K562 (cell line): ENCODE measurements around the gene IRGQ. TPM values are rescaled to one million over a fixed set of nuclear protein-coding genes. Genes with fewer than 3 reads are reported as not detected.

ENCODE experiments used
- ARHGAP35 ChIP-seq: fragments of 450-650 bp; IDR thresholded peaks from 2 replicates; pipeline ENCODE4 v1.6.1; 2018; ENCODE audit not compliant: partially characterized antibody
- ARID1B ChIP-seq: fragments of 450-650 bp; IDR thresholded peaks from 2 replicates; pipeline ENCODE4 v1.6.1; 2016; ENCODE audit warnings: antibody characterized with exemption, mild to moderate bottlenecking, inconsistent platforms
- BHLHE40 ChIP-seq: IDR thresholded peaks from 2 replicates; pipeline ENCODE4 v1.6.1; 2011; ENCODE audit warnings: low read length, improper control_type of control experiment
- ERF ChIP-seq: fragments of 450-650 bp; formaldehyde crosslinking; IDR thresholded peaks from 2 replicates; pipeline ENCODE4 v1.4.0; 2020; ENCODE audit warnings: mild to moderate bottlenecking, mixed read lengths
- FOXM1 ChIP-seq, 2 experiments: fragments of 450-650 bp in 1 of 2; sonication (generic) in 1 of 2; formaldehyde crosslinking in 1 of 2; IDR thresholded peaks; 2 replicates each; pipeline versions ENCODE4 v1.6.1 to v1.9.0; 2017 to 2022; ENCODE audit warnings: low read depth in 2 of 2, mild to moderate bottlenecking in 2 of 2, missing genetic modification reagents in 1 of 2, moderate library complexity in 1 of 2
- FOXO4 ChIP-seq: fragments of 450-650 bp; formaldehyde crosslinking; IDR thresholded peaks from 2 replicates; pipeline ENCODE4 v1.4.0; 2020; ENCODE audit warnings: mild to moderate bottlenecking, moderate library complexity
- HMG20B ChIP-seq: fragments of 250-450 bp; sonication (Bioruptor Pico); IDR thresholded peaks from 2 replicates; pipeline ENCODE4 v1.5.0; 2021; ENCODE audit warnings: mild to moderate bottlenecking
- ILF3 ChIP-seq: fragments of 450-650 bp; IDR thresholded peaks from 2 replicates; pipeline ENCODE4 v1.6.1; 2018; ENCODE audit warnings: antibody characterized with exemption, mild to moderate bottlenecking, moderate library complexity, borderline replicate concordance
- JUNB ChIP-seq: fragments of 450-650 bp; formaldehyde crosslinking; conservative IDR thresholded peaks from 2 replicates; pipeline ENCODE4 v1.4.0; 2020; ENCODE audit warnings: mild to moderate bottlenecking
- KHSRP ChIP-seq: fragments of 450-650 bp; IDR thresholded peaks from 2 replicates; pipeline ENCODE4 v1.6.1; 2017
- KLF16 ChIP-seq: IDR thresholded peaks from 2 replicates; pipeline ENCODE4 v1.6.1; 2016; ENCODE audit warnings: antibody characterized with exemption
- LARP7 ChIP-seq: fragments of 450-650 bp; IDR thresholded peaks from 2 replicates; pipeline ENCODE4 v1.6.1; 2016
- LEF1 ChIP-seq: fragments of 450-650 bp; IDR thresholded peaks from 2 replicates; pipeline ENCODE4 v1.6.1; 2016; ENCODE audit warnings: mild to moderate bottlenecking
- NFIC ChIP-seq: fragments of 450-650 bp; IDR thresholded peaks from 2 replicates; pipeline ENCODE4 v1.6.1; 2017; ENCODE audit warnings: mild to moderate bottlenecking, inconsistent platforms
- PTTG1 ChIP-seq: fragments of 450-650 bp; IDR thresholded peaks from 2 replicates; pipeline ENCODE4 v1.6.1; 2016; ENCODE audit warnings: low read depth, mild to moderate bottlenecking, missing genetic modification characterization, missing compliant biosample characterization
- RBM22 ChIP-seq: fragments of 200-400 bp; formaldehyde crosslinking; IDR thresholded peaks from 2 replicates; pipeline ENCODE4 v1.6.1; 2018; ENCODE audit warnings: low read length, low read depth; ENCODE audit not compliant: poor library complexity, severe bottlenecking
- SIN3B ChIP-seq: fragments of 450-650 bp; IDR thresholded peaks from 2 replicates; pipeline ENCODE4 v1.6.1; 2017; ENCODE audit warnings: low read depth, mild to moderate bottlenecking, moderate library complexity
- SNIP1 ChIP-seq: fragments of 450-650 bp; IDR thresholded peaks from 2 replicates; pipeline ENCODE4 v1.7.1; 2017; ENCODE audit warnings: low read depth, mild to moderate bottlenecking
- TCF15 ChIP-seq: fragments of 250-450 bp; sonication (Bioruptor Pico); IDR thresholded peaks from 2 replicates; pipeline ENCODE4 v1.8.0; 2022; ENCODE audit warnings: moderate library complexity, mild to moderate bottlenecking, inconsistent platforms
- TRIM25 ChIP-seq: fragments of 450-650 bp; IDR thresholded peaks from 2 replicates; pipeline ENCODE4 v1.7.0; 2016; ENCODE audit warnings: borderline replicate concordance
- VEZF1 ChIP-seq: fragments of 200-800 bp; sonication (Bioruptor generic); IDR thresholded peaks from 2 replicates; pipeline ENCODE4 v1.6.1; 2017; ENCODE audit warnings: missing genetic modification characterization, missing compliant biosample characterization
- ZC3H4 ChIP-seq: sonication (generic); formaldehyde crosslinking; IDR thresholded peaks from 2 replicates; pipeline ENCODE4 v1.9.0; 2021; ENCODE audit warnings: missing genetic modification reagents, borderline replicate concordance
- ZNF12 ChIP-seq: sonication (generic); formaldehyde crosslinking; IDR thresholded peaks from 2 replicates; pipeline ENCODE4 v1.4.0; 2020; ENCODE audit warnings: mild to moderate bottlenecking, missing genetic modification reagents
- ZNF239 ChIP-seq: fragments of 250-450 bp; sonication (Bioruptor Pico); IDR thresholded peaks from 2 replicates; pipeline ENCODE4 v1.4.0; 2020; ENCODE audit warnings: mild to moderate bottlenecking
- ZNF695 ChIP-seq: fragments of 450-650 bp; formaldehyde crosslinking; IDR thresholded peaks from 2 replicates; pipeline ENCODE4 v1.4.0; 2020; ENCODE audit warnings: mild to moderate bottlenecking, moderate library complexity
- polyA plus RNA-seq, 8 experiments: library from polyadenylated mRNA; depleted of rRNA in 4 of 8; stranded (reverse) in 5 of 8; unstranded in 3 of 8; fragments of >200 nt; fragmentation: Nextera tagmentation in 2 of 8; fragmentation: Illumina TruSeq in 1 of 8; extraction: Ambion mirVana in 2 of 8; extraction: Trizol in 1 of 8; gene quantifications; 2 replicates each; pipeline versions ENCODE4 v1.2.1 to v1.2.3, GENCODE V29; 2011 to 2014; ENCODE audit warnings: inconsistent platforms in 1 of 8, missing spikeins in 1 of 8
- total RNA-seq, 7 experiments: library from RNA; depleted of rRNA in 6 of 7; stranded (reverse); fragments of >200 nt in 6 of 7; fragmentation: Illumina TruSeq in 2 of 7; extraction: Trizol in 2 of 7; gene quantifications; 2 replicates each; pipeline versions ENCODE4 v1.2.1 to v1.2.3, GENCODE V29; 2011 to 2021; ENCODE audit warnings: low replicate concordance in 1 of 7

The IRGQ gene
- total and polyA plus RNA-seq, 9 of the 15 experiments (the other 6 are each of a cell fraction or from before 2014, with no cell fraction given): 3.5 to 19.2 (median 7.9) TPM

GRCh38 chr19:43575156-43575950 lies 20.6 kb downstream of the IRGQ start, which contains the start of the genes PINLYP and XRCC1 (continued):
- peak; percentile 94 for TF ChIP-seq VEZF1 (CRISPR knock-in tag)
- peak; percentile 77 for TF ChIP-seq SIN3B
- no peak for TF ChIP-seq KHSRP
- TF ChIP-seq ZC3H4 (CRISPR knock-in tag): no peak
- TF ChIP-seq LEF1: no peak
- TF ChIP-seq SNIP1: no peak
- TF ChIP-seq TCF15: peak; percentile 48; the same call in 1 of the 2 replicates
- TF ChIP-seq NFIC: no peak
- TF ChIP-seq ILF3: no peak
- no peak for TF ChIP-seq LARP7
- TF ChIP-seq FOXM1 (IDR thresholded peaks at IDR 0.05; ENCODE audit: low read depth): no peak
- no peak for TF ChIP-seq FOXM1 (CRISPR knock-in tag; IDR thresholded peaks at IDR 0.05; ENCODE audit: low read depth)
- no peak for TF ChIP-seq HMG20B (CRISPR knock-in tag)
- no peak for TF ChIP-seq KLF16
- TF ChIP-seq RBM22: no peak
- TF ChIP-seq ZNF695 (CRISPR knock-in tag): no peak
- TF ChIP-seq ZNF12 (CRISPR knock-in tag): no peak
- no peak for TF ChIP-seq FOXO4 (CRISPR knock-in tag)
- TF ChIP-seq TRIM25: no peak
- no peak for TF ChIP-seq BHLHE40
- TF ChIP-seq ARHGAP35: no peak
- no peak for TF ChIP-seq JUNB (CRISPR knock-in tag)
- no peak for TF ChIP-seq ERF
- TF ChIP-seq ARID1B: no peak
- TF ChIP-seq PTTG1 (tag): no peak
- TF ChIP-seq ZNF239: no peak
